HL-60 (cell line): ENCODE results near the gene UBXN11.

Source experiments
- POLR2AphosphoS5 ChIP-seq: IDR thresholded peaks from 2 replicates; pipeline ENCODE4 v1.6.1; 2012; ENCODE audit warnings: low read depth
- TF ChIP-seq, protein P1 (sequence below): IDR thresholded peaks from one replicate; pipeline ENCODE4 v1.5.1; 2011; ENCODE audit warnings: low read length, control low read depth, inconsistent platforms; ENCODE audit not compliant: insufficient read depth
- TF ChIP-seq, protein P2 (sequence below): IDR thresholded peaks from 2 replicates; pipeline ENCODE4 v1.6.1; 2012; ENCODE audit warnings: low read depth; ENCODE audit not compliant: insufficient replicate concordance

DNA sequence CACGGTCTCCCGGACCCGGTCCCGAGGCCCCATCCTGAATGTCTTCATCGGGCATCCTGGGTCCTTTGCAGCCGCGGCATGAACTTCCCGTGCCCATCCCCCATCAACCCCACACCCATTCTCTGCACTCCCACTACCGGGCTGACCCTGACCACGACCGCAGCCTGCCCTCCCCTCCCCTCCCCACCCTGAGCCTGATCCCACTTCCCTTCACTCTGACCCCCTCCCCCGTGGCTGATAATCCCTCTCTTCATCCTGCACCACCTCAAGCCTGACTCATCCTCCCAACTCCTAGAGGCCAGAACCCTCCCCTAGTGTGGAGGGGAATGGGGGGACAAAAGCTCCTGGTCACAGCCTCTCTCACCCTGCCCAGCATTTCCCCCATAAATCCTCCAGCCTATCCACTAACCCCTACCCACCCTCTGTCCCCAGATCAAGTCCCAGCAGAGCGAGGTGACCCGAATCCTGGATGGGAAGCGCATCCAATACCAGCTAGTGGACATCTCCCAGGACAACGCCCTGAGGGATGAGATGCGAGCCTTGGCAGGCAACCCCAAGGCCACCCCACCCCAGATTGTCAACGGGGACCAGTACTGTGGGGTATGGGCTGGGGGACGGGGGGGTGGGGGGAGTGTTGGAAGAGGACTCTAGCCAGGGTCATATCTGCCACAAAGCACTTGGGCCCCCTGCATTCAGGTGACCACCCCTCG is 25.9 kb downstream of the UBXN11 start:
- TF ChIP-seq, protein P1, sequence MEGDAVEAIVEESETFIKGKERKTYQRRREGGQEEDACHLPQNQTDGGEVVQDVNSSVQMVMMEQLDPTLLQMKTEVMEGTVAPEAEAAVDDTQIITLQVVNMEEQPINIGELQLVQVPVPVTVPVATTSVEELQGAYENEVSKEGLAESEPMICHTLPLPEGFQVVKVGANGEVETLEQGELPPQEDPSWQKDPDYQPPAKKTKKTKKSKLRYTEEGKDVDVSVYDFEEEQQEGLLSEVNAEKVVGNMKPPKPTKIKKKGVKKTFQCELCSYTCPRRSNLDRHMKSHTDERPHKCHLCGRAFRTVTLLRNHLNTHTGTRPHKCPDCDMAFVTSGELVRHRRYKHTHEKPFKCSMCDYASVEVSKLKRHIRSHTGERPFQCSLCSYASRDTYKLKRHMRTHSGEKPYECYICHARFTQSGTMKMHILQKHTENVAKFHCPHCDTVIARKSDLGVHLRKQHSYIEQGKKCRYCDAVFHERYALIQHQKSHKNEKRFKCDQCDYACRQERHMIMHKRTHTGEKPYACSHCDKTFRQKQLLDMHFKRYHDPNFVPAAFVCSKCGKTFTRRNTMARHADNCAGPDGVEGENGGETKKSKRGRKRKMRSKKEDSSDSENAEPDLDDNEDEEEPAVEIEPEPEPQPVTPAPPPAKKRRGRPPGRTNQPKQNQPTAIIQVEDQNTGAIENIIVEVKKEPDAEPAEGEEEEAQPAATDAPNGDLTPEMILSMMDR, result no peak
- TF ChIP-seq, protein P2, sequence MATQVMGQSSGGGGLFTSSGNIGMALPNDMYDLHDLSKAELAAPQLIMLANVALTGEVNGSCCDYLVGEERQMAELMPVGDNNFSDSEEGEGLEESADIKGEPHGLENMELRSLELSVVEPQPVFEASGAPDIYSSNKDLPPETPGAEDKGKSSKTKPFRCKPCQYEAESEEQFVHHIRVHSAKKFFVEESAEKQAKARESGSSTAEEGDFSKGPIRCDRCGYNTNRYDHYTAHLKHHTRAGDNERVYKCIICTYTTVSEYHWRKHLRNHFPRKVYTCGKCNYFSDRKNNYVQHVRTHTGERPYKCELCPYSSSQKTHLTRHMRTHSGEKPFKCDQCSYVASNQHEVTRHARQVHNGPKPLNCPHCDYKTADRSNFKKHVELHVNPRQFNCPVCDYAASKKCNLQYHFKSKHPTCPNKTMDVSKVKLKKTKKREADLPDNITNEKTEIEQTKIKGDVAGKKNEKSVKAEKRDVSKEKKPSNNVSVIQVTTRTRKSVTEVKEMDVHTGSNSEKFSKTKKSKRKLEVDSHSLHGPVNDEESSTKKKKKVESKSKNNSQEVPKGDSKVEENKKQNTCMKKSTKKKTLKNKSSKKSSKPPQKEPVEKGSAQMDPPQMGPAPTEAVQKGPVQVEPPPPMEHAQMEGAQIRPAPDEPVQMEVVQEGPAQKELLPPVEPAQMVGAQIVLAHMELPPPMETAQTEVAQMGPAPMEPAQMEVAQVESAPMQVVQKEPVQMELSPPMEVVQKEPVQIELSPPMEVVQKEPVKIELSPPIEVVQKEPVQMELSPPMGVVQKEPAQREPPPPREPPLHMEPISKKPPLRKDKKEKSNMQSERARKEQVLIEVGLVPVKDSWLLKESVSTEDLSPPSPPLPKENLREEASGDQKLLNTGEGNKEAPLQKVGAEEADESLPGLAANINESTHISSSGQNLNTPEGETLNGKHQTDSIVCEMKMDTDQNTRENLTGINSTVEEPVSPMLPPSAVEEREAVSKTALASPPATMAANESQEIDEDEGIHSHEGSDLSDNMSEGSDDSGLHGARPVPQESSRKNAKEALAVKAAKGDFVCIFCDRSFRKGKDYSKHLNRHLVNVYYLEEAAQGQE, result no peak
- TF ChIP-seq POLR2AphosphoS5, result 0 out of 2 replicates have a peak, but pooled peaks have one; percentile 10
